K562 (cell line): ENCODE measurements around the gene CCNI. TPM values are rescaled to one million over a fixed set of nuclear protein-coding genes. Genes with fewer than 3 reads are reported as not detected.

Source experiments
- ATAC-seq: fragments of 200-7000 bp; cut with Tn5 transposase; 3 replicates; pipeline ENCODE4 v1.9.1; 2020; ENCODE audit warnings: moderate library complexity
- BruUV-seq: library from RNA; stranded (reverse); fragments of 400-500 nt; replicated peaks from 2 replicates; lab custom pipeline; 2021; lab: Mats Ljungman, UMichigan
- CTCF ChIA-PET: fragments of 300-600 bp; formaldehyde crosslinking; extraction: SDS; loops from one replicate; lab custom pipeline; 2021; ENCODE audit warnings: low intra/inter-chr PET ratio; lab: Yijun Ruan, JAX
- POLR2A ChIA-PET: fragments of 300-600, 350-650 bp; sonication (Branson Sonifier 250); formaldehyde crosslinking; extraction: SDS; loops from one replicate; lab custom pipeline; 2021; ENCODE audit warnings: antibody characterized with exemption, inconsistent platforms; lab: Yijun Ruan, JAX
- DNase-seq, 4 experiments: peaks; one replicate each; pipeline versions ENCODE4 v3.0.0 to v3.0.0-alpha.2; 2011 to 2018; ENCODE audit warnings: low spot score in 3 of 4, mixed read lengths in 3 of 4; ENCODE audit errors: extremely low read depth in 1 of 4
- FAIRE-seq: peaks from 2 replicates; lab custom pipeline; 2011; peaks lifted over from hg19 to GRCh38; lab: Jason Lieb, UNC
- H2AFZ ChIP-seq: 2 replicates; pipeline ENCODE4 v1.6.0; 2011; ENCODE audit warnings: low read depth, low read length, control low read depth, inconsistent platforms
- H3K27ac ChIP-seq: fragments of 200-600 bp; 3 replicates; pipeline ENCODE4 v1.8.0; 2011; ENCODE audit warnings: low read depth, mild to moderate bottlenecking, control low read depth, inconsistent platforms, low read length, moderate library complexity, mixed read lengths; ENCODE audit errors: extremely low read depth
- H3K27me3 ChIP-seq, 2 experiments: fragments of 300-600 bp in 1 of 2; 2 replicates in 1 of 2; 3 replicates in 1 of 2; pipeline versions ENCODE4 v1.6.0 to v1.8.0; 2011; ENCODE audit warnings: inconsistent platforms in 2 of 2, low read length in 2 of 2, mild to moderate bottlenecking in 1 of 2, mixed read lengths in 1 of 2, moderate library complexity in 1 of 2; ENCODE audit not compliant: control insufficient read depth in 2 of 2, insufficient read depth in 2 of 2
- H3K36me3 ChIP-seq: fragments of 300-600 bp; 3 replicates; pipeline ENCODE4 v1.8.0; 2011; ENCODE audit warnings: mild to moderate bottlenecking, low read length, inconsistent platforms; ENCODE audit not compliant: control insufficient read depth, insufficient read depth
- H3K4me1 ChIP-seq, 2 experiments: fragments of 200-600 bp in 1 of 2; replicated peaks in 1 of 2; 2 replicates in 1 of 2; 3 replicates in 1 of 2; pipeline versions ENCODE4 v1.5.1 to v1.8.0; 2011; ENCODE audit warnings: inconsistent platforms in 2 of 2, low read length in 2 of 2, mild to moderate bottlenecking in 1 of 2, mixed read lengths in 1 of 2, moderate library complexity in 1 of 2; ENCODE audit not compliant: control insufficient read depth in 2 of 2, insufficient read depth in 2 of 2
- H3K4me2 ChIP-seq: 2 replicates; pipeline ENCODE4 v1.6.1; 2011; ENCODE audit warnings: low read length, control low read depth, inconsistent platforms, mixed read lengths; ENCODE audit not compliant: insufficient read depth
- H3K4me3 ChIP-seq: fragments of 200-600 bp; sonication (generic), shearing (Covaris generic); 2 replicates; pipeline ENCODE4 v1.5.1; 2016; ENCODE audit warnings: control low read depth, inconsistent platforms
- H3K79me2 ChIP-seq: fragments of 200-600 bp; 3 replicates; pipeline ENCODE4 v1.8.0; 2011; ENCODE audit warnings: low read length, inconsistent platforms; ENCODE audit not compliant: control insufficient read depth, insufficient read depth
- H3K9ac ChIP-seq, 2 experiments: 2 replicates each; pipeline versions ENCODE4 v1.6.0 to v1.6.1; 2011; ENCODE audit warnings: low read depth in 2 of 2, low read length in 2 of 2, control low read depth in 1 of 2, inconsistent platforms in 1 of 2, mild to moderate bottlenecking in 1 of 2, mixed read lengths in 1 of 2; ENCODE audit not compliant: insufficient read depth in 1 of 2
- H3K9me1 ChIP-seq: one replicate; pipeline ENCODE4 v1.6.0; 2011; ENCODE audit warnings: inconsistent platforms, mild to moderate bottlenecking, low read length, moderate library complexity; ENCODE audit not compliant: control insufficient read depth, insufficient read depth
- H3K9me3 ChIP-seq: replicated peaks from 2 replicates; pipeline ENCODE4 v1.5.1; 2011; ENCODE audit warnings: low read depth, low read length, inconsistent platforms; ENCODE audit not compliant: control insufficient read depth, insufficient read depth
- H4K20me1 ChIP-seq: replicated peaks from 2 replicates; pipeline ENCODE4 v1.6.1; 2011; ENCODE audit warnings: low read length, inconsistent platforms, mixed read lengths; ENCODE audit not compliant: control insufficient read depth, insufficient read depth
- CREB5 ChIP-seq: fragments of 250-450 bp; sonication (Bioruptor Pico); IDR thresholded peaks from 2 replicates; pipeline ENCODE4 v1.5.0; 2020; ENCODE audit warnings: mild to moderate bottlenecking
- EGR1 ChIP-seq: fragments of 450-650 bp; conservative IDR thresholded peaks from 2 replicates; pipeline ENCODE4 v1.6.1; 2017; ENCODE audit warnings: mild to moderate bottlenecking
- HMG20B ChIP-seq: fragments of 250-450 bp; sonication (Bioruptor Pico); IDR thresholded peaks from 2 replicates; pipeline ENCODE4 v1.5.0; 2021; ENCODE audit warnings: mild to moderate bottlenecking
- MYC ChIP-seq, 2 experiments: fragments of 250-450 bp in 1 of 2; sonication (Bioruptor Pico) in 1 of 2; IDR thresholded peaks; 2 replicates each; pipeline versions ENCODE4 v1.5.1 to v1.6.1; 2012 to 2021; ENCODE audit warnings: low read depth in 2 of 2, borderline replicate concordance in 1 of 2, improper control_type of control experiment in 1 of 2, low read length in 1 of 2, mild to moderate bottlenecking in 1 of 2, moderate library complexity in 1 of 2
- NR4A1 ChIP-seq, 2 experiments: fragments of 250-450 bp in 1 of 2; fragments of 450-650 bp in 1 of 2; sonication (Bioruptor Pico) in 1 of 2; IDR thresholded peaks; 2 replicates each; pipeline versions ENCODE4 v1.4.0 to v1.6.1; 2016 to 2020; ENCODE audit warnings: mild to moderate bottlenecking in 2 of 2, missing compliant biosample characterization in 1 of 2, missing genetic modification characterization in 1 of 2, moderate library complexity in 1 of 2
- PKNOX1 ChIP-seq: fragments of 450-650 bp; IDR thresholded peaks from 2 replicates; pipeline ENCODE4 v1.6.1; 2016
- RUNX1 ChIP-seq: sonication (generic); IDR thresholded peaks from 2 replicates; pipeline ENCODE4 v1.6.1; 2016; ENCODE audit warnings: antibody characterized with exemption, low read depth
- SAP30 ChIP-seq: fragments of 200-600 bp; sonication (generic); IDR thresholded peaks from 2 replicates; pipeline ENCODE4 v1.6.1; 2012; ENCODE audit warnings: borderline replicate concordance, low read depth, mild to moderate bottlenecking, moderate library complexity, low read length, control low read depth, inconsistent platforms; ENCODE audit not compliant: insufficient read depth, poor library complexity, severe bottlenecking
- TAF7 ChIP-seq: fragments of 450-650 bp; IDR thresholded peaks from 2 replicates; pipeline ENCODE4 v1.6.1; 2016; ENCODE audit warnings: missing genetic modification characterization, missing compliant biosample characterization
- ZFP30 ChIP-seq: fragments of 250-450 bp; sonication (Bioruptor Pico); IDR thresholded peaks from 2 replicates; pipeline ENCODE4 v1.8.0; 2022; ENCODE audit warnings: moderate library complexity, mild to moderate bottlenecking, inconsistent platforms, borderline replicate concordance
- ZNF592 ChIP-seq: fragments of 450-650 bp; IDR thresholded peaks from 2 replicates; pipeline ENCODE4 v1.6.1; 2017; ENCODE audit warnings: antibody characterized with exemption, mild to moderate bottlenecking
- ZNF764 ChIP-seq: fragments of 250-450 bp; sonication (Bioruptor Pico); IDR thresholded peaks from 2 replicates; pipeline ENCODE4 v1.4.0; 2020; ENCODE audit warnings: low read depth, mild to moderate bottlenecking, moderate library complexity
- WGBS: fragments of 100-300 bp; shearing (Covaris generic); methylation state at CpG from one replicate; pipeline ENCODE4 v1.1.6; 2016; ENCODE audit warnings: low coverage, mixed read lengths; ENCODE audit not compliant: insufficient coverage; ENCODE audit errors: missing lambda C conversion rate; 5-methylcytosine and 5-hydroxymethylcytosine counted together
- in situ Hi-C: fragments of 300-500 bp; cut with MboI; formaldehyde crosslinking; loops from 4 replicates; pipeline ENCODE4 v1.15.0; 2018; ENCODE audit warnings: inconsistent platforms, mixed read lengths
- intact Hi-C: fragments of 100-400 bp; cut with micrococcal nuclease; formaldehyde crosslinking; loops from 2 replicates; pipeline ENCODE4 v1.14.2; 2022
- polyA plus RNA-seq, 8 experiments: library from polyadenylated mRNA; depleted of rRNA in 4 of 8; stranded (reverse) in 5 of 8; unstranded in 3 of 8; fragments of >200 nt; fragmentation: Nextera tagmentation in 2 of 8; fragmentation: Illumina TruSeq in 1 of 8; extraction: Ambion mirVana in 2 of 8; extraction: Trizol in 1 of 8; gene quantifications; 2 replicates each; pipeline versions ENCODE4 v1.2.1 to v1.2.3, GENCODE V29; 2011 to 2014; ENCODE audit warnings: inconsistent platforms in 1 of 8, missing spikeins in 1 of 8
- total RNA-seq, 7 experiments: library from RNA; depleted of rRNA in 6 of 7; stranded (reverse); fragments of >200 nt in 6 of 7; fragmentation: Illumina TruSeq in 2 of 7; extraction: Trizol in 2 of 7; gene quantifications; 2 replicates each; pipeline versions ENCODE4 v1.2.1 to v1.2.3, GENCODE V29; 2011 to 2021; ENCODE audit warnings: low replicate concordance in 1 of 7

The CCNI gene
- total and polyA plus RNA-seq, 9 of the 15 experiments (the other 6 are each of a cell fraction or from before 2014, with no cell fraction given): 43.3 to 159 (median 98.5) TPM

GRCh38 chr4:77100234-77100633 lies 24.4 kb upstream of the CCNI start:
- FAIRE-seq: no peak
- CTCF ChIA-PET: no interaction called here
- 0% methylated on average over 2 of the region's 2 CpGs for WGBS
- Histone ChIP-seq H3K9me1 (no peaks in the 10 kb centered on the region), H3K4me3 (no peak overlapping the region), H3K27me3 (peaks cover 0 to 8% of the 10 kb centered on the region in 2 experiments; a peak in 4 of 5 replicates), H3K4me1 (no peaks in the 10 kb centered on the region), H2AFZ (no peak overlapping the region), H3K79me2 (no peaks in the 10 kb centered on the region), H3K36me3 (no peaks in the 10 kb centered on the region), H3K9ac (no peak overlapping the region), H3K27ac (no peak overlapping the region), H4K20me1 (no peaks in the 10 kb centered on the region), H3K9me3 (no peaks in the 10 kb centered on the region), H3K4me2 (no peak overlapping the region)
- DNase-seq: no peak
- no peak for TF ChIP-seq EGR1
- TF ChIP-seq HMG20B (CRISPR knock-in tag): no peak
- TF ChIP-seq TAF7 (tag): no peak
- TF ChIP-seq ZFP30 (CRISPR knock-in tag): no peak
- TF ChIP-seq ZNF592: no peak
- TF ChIP-seq SAP30: no peak
- TF ChIP-seq MYC (IDR thresholded peaks at IDR 0.05; ENCODE audit: low read depth, low read length): no peak
- TF ChIP-seq MYC (CRISPR knock-in tag; IDR thresholded peaks at IDR 0.05; ENCODE audit: borderline replicate concordance, low read depth): no peak
- no peak for TF ChIP-seq CREB5 (CRISPR knock-in tag)
- no peak for TF ChIP-seq RUNX1
- no peak for TF ChIP-seq NR4A1 (CRISPR knock-in tag; IDR thresholded peaks at IDR 0.05)
- no peak for TF ChIP-seq NR4A1 (tag; IDR thresholded peaks at IDR 0.05)
- no peak for TF ChIP-seq PKNOX1
- no peak for TF ChIP-seq ZNF764 (CRISPR knock-in tag)
- POLR2A ChIA-PET: interaction anchor here (0.6 kb wide), 1 partner anchor 79 kb away, joined by 4 read pairs; no protein-coding TSS in a partner anchor
- no peak for ATAC-seq
- in situ Hi-C loops (no loop called here), intact Hi-C loops (no loop called here)
- BruUV-seq: no TSS peak
